Neural cell (in vitro differentiated cells): ENCODE measurements around the gene MECP2. TPM values are rescaled to one million over a fixed set of nuclear protein-coding genes. Genes with fewer than 3 reads are reported as not detected.

Experiments
- H2AFZ ChIP-seq: fragments of 200-600, 300-800 bp; sonication (generic), shearing (Covaris generic); 2 replicates; pipeline ENCODE4 v1.6.0; 2014; ENCODE audit warnings: low read depth, mild to moderate bottlenecking, antibody characterized with exemption, low read length, moderate library complexity
- H3F3A ChIP-seq: fragments of 200-600 bp; shearing (Covaris generic); 2 replicates; pipeline ENCODE4 v1.6.1; 2016; ENCODE audit warnings: mild to moderate bottlenecking, moderate library complexity, mixed read lengths, antibody characterized with exemption, low read length; ENCODE audit not compliant: insufficient read depth, poor library complexity, severe bottlenecking
- H3K27ac ChIP-seq: fragments of 200-600, 300-800 bp; sonication (generic), shearing (Covaris generic); 2 replicates; pipeline ENCODE4 v1.5.1; 2014; ENCODE audit warnings: mild to moderate bottlenecking, low read length, moderate library complexity
- H3K27me3 ChIP-seq: fragments of 300-800, 200-600 bp; sonication (generic), shearing (Covaris generic); 2 replicates; pipeline ENCODE4 v1.6.0; 2014; ENCODE audit warnings: mild to moderate bottlenecking, low read depth, low read length, moderate library complexity; ENCODE audit not compliant: insufficient read depth
- H3K36me3 ChIP-seq: fragments of 300-800, 200-600 bp; sonication (generic), shearing (Covaris generic); 2 replicates; pipeline ENCODE4 v1.5.1; 2014; ENCODE audit warnings: mild to moderate bottlenecking, antibody characterized with exemption, low read length, moderate library complexity; ENCODE audit not compliant: insufficient read depth
- H3K4me2 ChIP-seq: fragments of 300-800, 200-600 bp; sonication (generic), shearing (Covaris generic); 2 replicates; pipeline ENCODE4 v1.6.0; 2014; ENCODE audit warnings: mild to moderate bottlenecking, low read length
- H3K4me3 ChIP-seq: fragments of 300-800, 200-600 bp; sonication (generic), shearing (Covaris generic); 2 replicates; pipeline ENCODE4 v1.5.1; 2014; ENCODE audit warnings: mild to moderate bottlenecking, low read length, moderate library complexity
- H3K79me2 ChIP-seq: fragments of 200-600 bp; shearing (Covaris generic); replicated peaks from 2 replicates; pipeline ENCODE4 v1.6.0; 2014; ENCODE audit warnings: mild to moderate bottlenecking, low read length, moderate library complexity; ENCODE audit not compliant: insufficient read depth
- H3K9ac ChIP-seq: fragments of 300-800, 200-600 bp; sonication (generic), shearing (Covaris generic); 2 replicates; pipeline ENCODE4 v1.6.1; 2016; ENCODE audit warnings: mild to moderate bottlenecking, low read length, mixed read lengths
- H3K9me2 ChIP-seq: fragments of 200-600 bp; shearing (Covaris generic); 2 replicates; pipeline ENCODE4 v1.6.1; 2016; ENCODE audit warnings: mild to moderate bottlenecking, low read length, mixed read lengths; ENCODE audit not compliant: insufficient read depth
- H3K9me3 ChIP-seq: fragments of 200-600, 300-800 bp; sonication (generic), shearing (Covaris generic); 2 replicates; pipeline ENCODE4 v1.6.1; 2016; ENCODE audit warnings: mild to moderate bottlenecking, mixed run types, low read length, moderate library complexity, mixed read lengths
- H4K20me1 ChIP-seq: fragments of 200-600 bp; shearing (Covaris generic); 2 replicates; pipeline ENCODE4 v1.6.1; 2016; ENCODE audit warnings: mild to moderate bottlenecking, mixed run types; ENCODE audit not compliant: insufficient read depth
- CTCF ChIP-seq: fragments of 450-650 bp; IDR thresholded peaks from 2 replicates; pipeline ENCODE4 v1.5.1; 2014; ENCODE audit warnings: antibody characterized with exemption, mild to moderate bottlenecking, moderate library complexity; ENCODE audit not compliant: poor library complexity, severe bottlenecking
- EP300 ChIP-seq: fragments of 450-650 bp; conservative IDR thresholded peaks from 2 replicates; pipeline ENCODE4 v1.6.1; 2014; ENCODE audit warnings: antibody characterized with exemption, mild to moderate bottlenecking, moderate library complexity; ENCODE audit not compliant: poor library complexity, severe bottlenecking
- EZH2 ChIP-seq: fragments of 200-600, 300-800 bp; shearing (Covaris generic), sonication (generic); IDR thresholded peaks from 2 replicates; pipeline ENCODE4 v1.6.1; 2014; ENCODE audit warnings: antibody characterized with exemption, low read length, borderline replicate concordance, mild to moderate bottlenecking; ENCODE audit not compliant: insufficient read depth, poor library complexity, severe bottlenecking
- MXI1 ChIP-seq: fragments of 450-650 bp; conservative IDR thresholded peaks from 2 replicates; pipeline ENCODE4 v1.6.1; 2014; ENCODE audit warnings: antibody characterized with exemption, mild to moderate bottlenecking; ENCODE audit not compliant: poor library complexity, severe bottlenecking
- POLR2AphosphoS5 ChIP-seq: IDR thresholded peaks from 2 replicates; pipeline ENCODE4 v1.6.1; 2012
- RAD21 ChIP-seq: fragments of 450-650 bp; conservative IDR thresholded peaks from 2 replicates; pipeline ENCODE4 v1.6.1; 2014; ENCODE audit warnings: antibody characterized with exemption, mild to moderate bottlenecking, moderate library complexity
- REST ChIP-seq: IDR thresholded peaks from 2 replicates; pipeline ENCODE4 v1.6.1; 2012; ENCODE audit warnings: borderline replicate concordance
- SMC3 ChIP-seq: fragments of 450-650 bp; conservative IDR thresholded peaks from 2 replicates; pipeline ENCODE4 v1.6.1; 2014; ENCODE audit warnings: antibody characterized with exemption, mild to moderate bottlenecking, moderate library complexity; ENCODE audit not compliant: poor library complexity
- TAF1 ChIP-seq: IDR thresholded peaks from 2 replicates; pipeline ENCODE4 v1.6.1; 2012; ENCODE audit warnings: low read depth
- polyA plus RNA-seq: library from polyadenylated mRNA; depleted of rRNA; stranded (reverse); fragments of >200 nt; gene quantifications from 2 replicates; pipeline ENCODE4 v1.2.3, GENCODE V29; 2014

MECP2 gene
- polyA plus RNA-seq, 1 donor from 2014 or later: 14.5 TPM

GRCh38 chrX:154026136-154027021 lies 71.1 kb downstream of the MECP2 start:
- no peak for TF ChIP-seq POLR2AphosphoS5
- no peak for TF ChIP-seq REST
- TF ChIP-seq CTCF: no peak
- no peak for TF ChIP-seq RAD21
- no peak for TF ChIP-seq EZH2
- TF ChIP-seq TAF1: no peak
- TF ChIP-seq MXI1: no peak
- no peak for TF ChIP-seq SMC3
- TF ChIP-seq EP300: no peak
- H3K36me3 ChIP-seq: no peaks in the 10 kb centered on the region

GRCh38 chrX:154025230-154025629 lies 72.3 kb downstream of the MECP2 start:
- H3K27ac ChIP-seq: no peak overlapping the region

More at GRCh38 chrX:154026136-154027021, 71.1 kb downstream of the MECP2 start:
- H3F3A ChIP-seq: no peaks in the 10 kb centered on the region
- H3K4me3 ChIP-seq: no peak overlapping the region
- no peak overlapping the region for H3K9ac ChIP-seq
- no peak overlapping the region for H3K27ac ChIP-seq
- H3K27me3 ChIP-seq: no peaks in the 10 kb centered on the region
- no peaks in the 10 kb centered on the region for H3K79me2 ChIP-seq
- no peaks in the 10 kb centered on the region for H4K20me1 ChIP-seq
- H3K9me2 ChIP-seq: no peaks in the 10 kb centered on the region
- H3K9me3 ChIP-seq: no peaks in the 10 kb centered on the region
- H2AFZ ChIP-seq: no peak overlapping the region
- no peak overlapping the region for H3K4me2 ChIP-seq

More at GRCh38 chrX:154025230-154025629, 72.3 kb downstream of the MECP2 start:
- no peaks in the 10 kb centered on the region for H3K9me3 ChIP-seq
- H2AFZ ChIP-seq: no peak overlapping the region
- H3K4me2 ChIP-seq: no peak overlapping the region
- no peaks in the 10 kb centered on the region for H3K27me3 ChIP-seq
- no peaks in the 10 kb centered on the region for H4K20me1 ChIP-seq
- no peak overlapping the region for H3K4me3 ChIP-seq
- H3F3A ChIP-seq: no peaks in the 10 kb centered on the region
- no peaks in the 10 kb centered on the region for H3K36me3 ChIP-seq
- no peaks in the 10 kb centered on the region for H3K9me2 ChIP-seq
- no peak overlapping the region for H3K9ac ChIP-seq
- TF ChIP-seq CTCF (no peak), SMC3 (no peak), EP300 (no peak), TAF1 (no peak), REST (no peak), MXI1 (no peak), RAD21 (no peak), EZH2 (no peak), POLR2AphosphoS5 (no peak)
- H3K79me2 ChIP-seq: no peaks in the 10 kb centered on the region
